GM13976 (cell line): Measurements from ENCODE around the gene CCR9.
A peak's percentile ranks its signal among the peaks of the same experiment; 100 is the strongest.

ENCODE experiments used
- DNase-seq: peaks from one replicate; pipeline ENCODE4 v3.0.0; 2012; ENCODE audit warnings: low spot score
- in situ Hi-C: fragments of 300-500 bp; cut with MboI; formaldehyde crosslinking; loops from one replicate; pipeline ENCODE4 v1.12.0; 2022; ENCODE audit warnings: low sequenced_read_pairs, mixed read lengths, inconsistent platforms; ENCODE audit not compliant: unreplicated experiment
- TF ChIP-seq, protein P1 (sequence below): IDR thresholded peaks from 2 replicates; pipeline ENCODE4 v1.5.1; 2012; ENCODE audit warnings: borderline replicate concordance, mild to moderate bottlenecking; ENCODE audit not compliant: insufficient read depth; ENCODE audit errors: extremely low read depth, missing control alignments, control extremely low read depth

The CCR9 gene

DNA sequence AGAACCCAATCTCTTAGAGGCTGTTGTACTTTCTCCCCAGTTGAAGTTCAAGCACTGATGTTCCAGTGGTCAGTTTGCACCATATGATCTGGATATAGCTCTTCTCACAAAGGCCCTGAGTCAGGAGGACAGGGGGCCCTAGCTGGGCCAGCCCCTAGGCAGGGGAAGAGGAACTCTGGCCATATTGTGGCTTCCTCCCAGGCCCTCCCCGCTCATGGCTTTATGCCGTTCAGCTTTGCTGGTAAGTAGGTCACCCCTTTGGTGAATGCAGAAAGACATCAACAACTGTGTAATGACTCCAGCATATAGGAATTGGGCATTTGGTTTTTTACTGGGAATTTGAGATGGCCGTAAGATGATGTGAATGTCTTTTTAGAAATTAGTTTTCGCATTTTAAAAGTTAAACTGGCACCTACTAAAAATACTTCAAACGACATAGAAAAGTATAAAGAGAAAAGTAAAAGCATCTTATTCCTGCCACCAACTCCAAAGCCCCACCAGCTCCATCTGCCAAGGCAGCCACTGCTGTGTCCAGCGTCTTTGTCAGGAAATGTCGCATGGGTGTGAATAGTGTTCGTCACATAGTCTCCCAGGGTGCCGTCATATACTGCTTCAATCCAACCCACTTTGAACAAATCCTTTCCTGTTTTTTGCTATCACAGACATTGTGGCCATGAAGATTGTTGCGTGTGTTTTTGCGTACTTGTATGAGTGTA lies 25.3 kb downstream of the CCR9 start:
- in situ Hi-C loops = no loop called here
- TF ChIP-seq, protein P1, sequence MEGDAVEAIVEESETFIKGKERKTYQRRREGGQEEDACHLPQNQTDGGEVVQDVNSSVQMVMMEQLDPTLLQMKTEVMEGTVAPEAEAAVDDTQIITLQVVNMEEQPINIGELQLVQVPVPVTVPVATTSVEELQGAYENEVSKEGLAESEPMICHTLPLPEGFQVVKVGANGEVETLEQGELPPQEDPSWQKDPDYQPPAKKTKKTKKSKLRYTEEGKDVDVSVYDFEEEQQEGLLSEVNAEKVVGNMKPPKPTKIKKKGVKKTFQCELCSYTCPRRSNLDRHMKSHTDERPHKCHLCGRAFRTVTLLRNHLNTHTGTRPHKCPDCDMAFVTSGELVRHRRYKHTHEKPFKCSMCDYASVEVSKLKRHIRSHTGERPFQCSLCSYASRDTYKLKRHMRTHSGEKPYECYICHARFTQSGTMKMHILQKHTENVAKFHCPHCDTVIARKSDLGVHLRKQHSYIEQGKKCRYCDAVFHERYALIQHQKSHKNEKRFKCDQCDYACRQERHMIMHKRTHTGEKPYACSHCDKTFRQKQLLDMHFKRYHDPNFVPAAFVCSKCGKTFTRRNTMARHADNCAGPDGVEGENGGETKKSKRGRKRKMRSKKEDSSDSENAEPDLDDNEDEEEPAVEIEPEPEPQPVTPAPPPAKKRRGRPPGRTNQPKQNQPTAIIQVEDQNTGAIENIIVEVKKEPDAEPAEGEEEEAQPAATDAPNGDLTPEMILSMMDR = no peak

DNA sequence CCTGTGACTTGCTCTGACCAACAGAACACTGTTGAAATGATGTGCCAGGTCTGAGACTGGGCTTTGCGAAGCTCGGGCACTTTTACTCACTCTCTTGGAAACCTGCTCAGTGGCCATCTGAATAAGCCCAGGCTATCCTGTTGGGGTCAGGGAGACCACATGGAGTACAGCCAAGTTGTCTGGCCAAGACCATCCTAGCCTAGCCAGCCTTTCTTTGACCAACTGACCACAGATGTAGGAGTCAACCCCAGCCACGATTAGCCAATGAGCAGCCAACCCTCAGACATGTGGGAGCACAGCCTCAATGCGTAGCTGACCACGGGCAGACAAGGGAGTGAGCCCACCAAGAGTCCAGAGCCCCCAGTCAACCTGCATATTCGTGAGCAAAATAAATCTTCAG lies 26.1 kb downstream of the CCR9 start:
- DNase-seq = no peak
- TF ChIP-seq, protein P1 = no peak
- in situ Hi-C loops = no loop called here

More for the DNA sequence above, 25.3 kb downstream of the CCR9 start:
- no peak for DNase-seq

DNA sequence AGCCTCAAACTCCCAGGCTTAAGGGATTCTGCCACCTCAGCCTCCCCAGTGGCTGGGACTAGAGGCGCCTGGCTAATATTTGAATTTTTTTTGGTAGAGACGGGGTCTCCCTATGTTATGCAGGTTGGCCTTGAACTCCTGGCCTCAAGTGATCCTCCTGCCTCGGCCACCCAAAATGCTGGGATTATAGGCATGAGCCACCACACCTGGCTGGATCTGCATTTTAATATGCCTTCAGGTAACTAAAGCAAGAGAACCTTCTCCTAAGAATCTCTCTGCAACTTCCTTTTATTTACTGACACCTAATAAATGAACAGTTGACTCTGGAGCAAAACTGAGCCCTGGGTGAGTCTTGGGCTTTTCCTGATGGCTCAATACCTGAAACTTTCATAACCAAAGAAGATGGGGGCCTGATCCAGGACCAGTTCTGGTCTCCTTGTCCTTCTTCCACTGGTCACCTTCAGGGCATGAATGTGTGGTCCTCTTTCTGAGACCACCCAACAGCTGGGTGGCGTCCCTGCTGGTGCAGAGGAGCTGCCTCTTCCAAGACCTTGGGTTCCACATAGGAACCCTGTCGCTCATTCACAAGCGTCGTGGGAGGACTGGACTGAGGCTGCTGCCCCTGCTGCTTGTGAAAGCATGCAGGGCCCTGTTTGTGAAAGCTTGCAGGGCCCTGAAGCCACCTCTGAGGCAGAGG lies 28.2 kb downstream of the CCR9 start:
- TF ChIP-seq, protein P1 = no peak
- DNase-seq = no peak
- in situ Hi-C loops = no loop called here

DNA sequence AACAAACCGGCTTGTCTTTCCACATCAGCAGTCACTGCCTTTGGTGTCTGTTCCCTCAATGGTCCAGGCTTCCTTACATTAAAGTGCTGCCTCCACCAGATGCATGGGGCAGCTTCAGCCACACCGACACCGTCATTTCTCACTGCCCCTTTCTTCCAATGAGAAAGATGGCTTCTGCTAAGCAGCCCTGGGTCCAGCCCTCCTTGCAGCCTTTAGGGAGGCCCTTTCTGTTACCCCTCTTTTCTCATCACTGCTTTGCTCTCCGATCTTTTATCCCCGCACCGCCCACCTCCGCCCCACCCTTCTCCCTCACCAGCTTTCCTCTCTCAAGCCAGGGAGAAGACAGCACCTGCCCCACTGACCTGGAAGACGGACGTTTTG lies 28.7 kb downstream of the CCR9 start:
- no peak for DNase-seq
- in situ Hi-C loops = no loop called here
- TF ChIP-seq, protein P1 = no peak

DNA sequence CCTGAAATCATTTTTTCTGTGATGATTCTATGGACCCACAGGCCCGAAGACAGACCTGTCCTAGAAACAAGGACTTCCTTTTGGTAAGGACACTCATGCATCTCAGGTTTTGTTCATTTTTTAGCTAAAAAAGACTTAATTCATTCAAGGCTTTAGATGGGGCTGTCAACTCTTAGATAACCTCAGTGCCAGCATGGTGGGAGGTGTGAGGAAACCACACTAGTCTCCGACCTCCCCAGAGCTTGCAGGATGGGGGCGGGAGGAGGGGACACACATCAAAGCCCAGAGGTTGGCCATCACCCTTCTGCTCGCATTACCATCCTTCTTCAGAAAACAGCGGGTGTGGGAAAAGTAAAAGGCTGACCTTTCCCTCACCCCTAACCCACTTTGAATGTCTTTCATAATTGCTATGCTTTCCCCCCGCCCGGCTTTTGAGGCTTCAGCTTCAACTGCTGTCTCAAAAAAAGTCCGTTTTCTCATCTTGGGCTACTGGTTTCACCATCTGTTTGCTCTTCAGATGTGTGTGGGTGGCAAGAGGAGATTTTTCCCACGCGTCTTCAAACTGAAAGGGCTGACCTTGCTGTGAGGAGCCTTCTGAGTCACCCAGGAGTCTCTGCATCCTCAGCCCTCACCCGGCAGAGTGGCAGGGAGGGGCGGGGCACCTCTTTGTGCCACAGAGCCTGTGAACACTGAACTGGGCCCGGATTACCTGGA lies 29.3 kb downstream of the CCR9 start:
- peak; percentile 90 for DNase-seq
- in situ Hi-C loops = no loop called here

More for the DNA sequence above, 29.3 kb downstream of the CCR9 start:
- TF ChIP-seq, protein P1 = no peak
